Fibroblast of the conjunctiva (primary cell): ENCODE data around the gene SAA2.
"Not testable (repeated sequence)": the region's sequence is repeated elsewhere in the genome, so short reads cannot be mapped to it uniquely, and the experiment has no call there.

Experiments
- DNase-seq: peaks from one replicate; pipeline ENCODE4 v3.0.0-alpha.2; 2010; ENCODE audit warnings: low read depth

The SAA2 gene

DNA sequence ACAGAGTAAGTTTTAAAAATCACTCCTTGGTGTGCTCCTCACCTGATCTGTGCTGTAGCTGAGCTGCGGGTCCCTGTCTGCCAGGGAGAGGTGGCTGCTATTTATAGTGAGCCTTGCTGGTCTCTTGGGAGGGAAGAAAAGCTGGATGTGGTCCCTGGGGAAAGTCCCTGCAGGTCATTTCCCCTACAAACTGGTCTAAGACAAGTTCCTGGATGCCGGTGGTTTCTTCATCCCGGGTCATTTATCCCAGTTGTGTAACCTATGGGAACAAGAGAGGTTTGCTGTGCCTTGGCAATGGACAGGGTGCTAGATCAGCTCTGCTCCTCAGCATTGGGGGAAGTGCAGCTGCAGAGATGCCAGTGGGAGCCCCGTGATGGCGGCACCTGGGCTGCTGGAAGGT lies at the start of gene SAA2:
Gene SAA2 (minus strand): TSS at position 108 of the 400 bp plus-strand sequence. CDS start 657 bp downstream, outside the sequence.
- no peak for DNase-seq

DNA sequence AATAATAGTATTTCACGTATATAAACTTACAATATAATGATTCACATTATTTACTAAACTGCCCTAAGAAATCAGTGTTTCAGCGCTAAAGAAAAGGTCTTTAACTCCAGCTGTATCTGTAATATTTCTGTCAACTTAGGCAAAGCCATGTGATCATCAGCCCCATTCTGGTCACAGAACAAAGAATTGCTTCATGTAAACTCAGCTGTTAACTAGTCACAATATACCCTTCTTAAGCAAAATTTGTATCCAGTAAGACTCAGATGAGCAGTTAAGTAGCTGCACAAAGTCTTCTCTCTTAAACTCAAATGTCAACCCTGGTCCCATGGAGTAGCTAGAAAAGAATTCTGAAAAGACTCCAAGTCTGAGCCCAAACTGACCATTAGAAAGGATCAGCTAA lies 46.8 kb upstream of the SAA2 start:
- DNase-seq = no peak

DNA sequence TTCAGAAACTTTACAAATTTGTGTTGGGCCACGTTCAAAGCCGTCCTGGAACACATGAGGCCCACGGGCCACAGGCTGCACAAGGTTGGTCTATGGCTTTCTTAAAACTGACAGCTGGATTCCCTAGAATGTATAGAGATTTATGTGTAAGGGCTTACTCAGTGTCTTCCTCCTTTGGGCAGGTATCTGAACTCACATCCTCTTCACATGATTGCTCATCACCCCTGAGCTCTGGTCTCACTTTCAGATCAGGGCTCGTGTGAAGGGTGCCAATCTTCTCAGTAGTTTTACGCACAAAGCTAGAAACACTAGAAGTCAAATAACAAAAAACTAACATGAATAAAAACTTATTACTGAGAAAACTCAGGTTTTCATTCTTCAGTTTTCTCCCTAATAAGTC lies 46.4 kb upstream of the SAA2 start:
- DNase-seq = no peak

DNA sequence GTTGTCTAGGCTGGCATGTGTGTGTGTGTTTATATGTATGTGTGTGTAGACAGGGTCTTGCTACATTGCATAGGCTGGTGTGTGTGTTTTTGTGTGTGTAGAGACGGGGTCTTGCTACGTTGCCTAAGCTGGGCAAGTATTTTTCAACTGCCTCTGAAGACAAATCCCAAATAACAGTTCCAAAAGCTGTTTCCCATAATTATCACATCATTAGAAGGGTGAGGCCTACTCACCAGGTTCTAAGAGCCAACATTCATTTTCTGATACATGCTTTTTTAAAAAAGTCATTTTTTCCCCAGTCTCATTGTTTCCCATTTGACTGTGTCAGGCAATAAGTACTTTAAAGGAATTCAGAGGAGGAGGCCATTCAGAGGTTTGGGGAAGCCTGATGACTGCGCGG lies 40.4 kb upstream of the SAA2 start:
- no peak for DNase-seq

DNA sequence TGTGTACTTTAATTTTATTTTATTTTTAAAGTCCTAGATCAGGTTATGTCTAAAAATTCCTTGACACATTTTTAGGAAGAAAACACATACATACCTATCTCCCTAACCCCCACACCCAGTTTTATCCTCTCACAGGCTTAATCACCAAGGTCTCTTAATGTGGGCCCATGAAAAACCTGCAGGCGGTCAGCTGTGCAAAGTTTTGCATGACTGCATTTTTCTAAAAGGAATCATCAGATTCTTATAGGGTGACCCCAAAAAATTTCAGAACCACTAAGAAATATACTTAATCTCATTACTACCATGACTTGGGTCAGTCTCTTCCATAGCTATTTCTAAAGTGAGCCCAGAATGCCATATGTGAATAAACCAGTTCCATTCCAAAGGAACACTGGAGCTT lies 37.4 kb upstream of the SAA2 start:
- no peak for DNase-seq

DNA sequence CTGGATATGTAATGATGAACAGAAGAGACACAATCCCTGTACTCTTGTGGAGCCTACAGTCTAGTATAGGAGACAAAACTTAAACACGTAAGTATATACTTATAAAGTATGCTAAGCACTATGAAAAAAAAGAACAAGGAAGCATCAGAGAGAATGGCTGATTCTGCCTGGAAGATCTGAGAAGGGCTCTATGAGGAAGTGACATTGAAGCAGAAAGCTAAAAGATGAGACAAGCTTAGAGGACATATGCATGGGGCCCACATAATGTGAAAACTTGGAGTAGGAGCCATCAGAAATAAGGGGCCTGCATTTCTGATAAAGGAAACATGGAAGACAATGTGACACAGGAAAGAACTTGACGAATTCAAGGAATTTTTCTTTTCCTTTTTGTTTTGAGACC lies 34.2 kb upstream of the SAA2 start:
- no peak for DNase-seq

DNA sequence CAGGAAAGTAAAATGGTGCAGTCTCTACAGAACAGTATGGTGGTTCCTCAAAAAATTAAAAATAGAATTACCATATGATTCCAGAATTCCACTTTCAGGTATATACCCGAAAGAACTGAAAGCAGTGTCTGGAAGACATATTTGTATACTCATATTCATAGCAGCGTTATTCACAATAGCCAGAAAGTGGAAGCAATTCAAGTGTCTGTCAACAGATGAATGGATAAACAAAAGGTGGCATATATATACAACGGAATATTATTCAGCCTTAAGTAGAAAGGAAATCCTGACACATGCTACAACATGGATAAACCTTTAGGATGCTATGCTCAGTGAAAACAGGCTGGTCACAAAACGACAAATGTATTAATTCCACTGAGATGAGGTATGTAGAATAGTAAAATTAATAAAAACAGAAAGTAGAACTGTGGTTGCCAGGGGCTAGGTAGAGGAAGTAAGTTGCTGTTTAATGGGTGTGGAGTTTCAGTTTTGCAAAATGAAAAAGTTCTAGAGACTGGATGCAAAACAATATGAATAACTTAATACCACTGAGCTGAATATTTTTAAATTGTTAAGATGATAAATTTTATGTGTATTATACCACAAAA lies 32.1 kb upstream of the SAA2 start:
- no peak for DNase-seq

DNA sequence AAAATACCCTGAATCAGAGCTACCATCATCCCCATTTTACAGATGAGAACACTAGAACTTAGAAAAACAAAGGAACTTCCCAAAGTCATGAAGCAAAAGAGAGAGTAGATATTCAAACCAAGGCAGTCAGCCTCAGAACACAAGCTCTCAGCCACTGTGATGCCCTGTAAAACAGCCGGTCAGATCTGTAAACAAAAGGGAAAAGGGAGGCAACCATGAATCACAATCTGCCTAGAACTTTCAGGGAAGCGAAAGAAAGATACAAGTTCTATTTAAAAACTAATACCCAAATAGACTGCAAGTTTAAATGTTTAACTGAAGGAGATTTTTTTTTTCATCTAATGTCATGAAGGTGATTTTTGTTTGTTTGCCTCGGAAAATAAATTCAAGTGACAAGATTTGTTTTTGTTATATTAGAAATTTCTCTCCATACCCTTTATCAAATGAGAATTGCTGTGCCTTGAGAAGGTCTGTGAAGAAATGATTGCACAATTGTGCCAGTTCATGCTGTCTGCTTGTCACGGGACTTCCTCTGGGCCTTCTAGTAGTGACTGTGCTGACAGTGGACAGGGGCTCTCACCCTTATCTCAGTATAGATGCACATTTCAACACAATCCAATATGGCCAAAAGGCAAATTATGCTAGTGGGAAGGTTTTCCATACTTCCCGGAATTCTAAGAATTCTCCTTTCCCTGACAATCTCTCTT lies 29.2 kb upstream of the SAA2 start:
- no peak for DNase-seq

DNA sequence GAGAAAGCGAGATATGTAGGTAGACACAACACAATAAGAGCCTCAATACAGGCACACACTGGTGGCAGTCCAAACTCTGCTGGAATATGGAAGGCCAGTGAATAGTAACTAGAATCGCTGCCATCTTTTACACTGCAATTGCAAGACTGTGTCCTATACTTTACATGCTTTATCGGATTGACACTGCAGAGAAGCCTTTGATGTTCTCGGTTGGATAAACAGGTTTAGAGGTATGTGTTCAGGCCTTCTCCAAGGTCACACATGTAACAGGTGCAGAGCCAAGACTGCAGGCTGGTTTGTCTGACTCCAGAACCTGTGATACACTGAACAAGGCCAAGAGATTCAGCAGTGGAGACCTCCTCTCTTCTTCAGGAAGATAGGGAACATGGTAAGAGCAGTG lies 22.7 kb upstream of the SAA2 start:
- DNase-seq = no peak

DNA sequence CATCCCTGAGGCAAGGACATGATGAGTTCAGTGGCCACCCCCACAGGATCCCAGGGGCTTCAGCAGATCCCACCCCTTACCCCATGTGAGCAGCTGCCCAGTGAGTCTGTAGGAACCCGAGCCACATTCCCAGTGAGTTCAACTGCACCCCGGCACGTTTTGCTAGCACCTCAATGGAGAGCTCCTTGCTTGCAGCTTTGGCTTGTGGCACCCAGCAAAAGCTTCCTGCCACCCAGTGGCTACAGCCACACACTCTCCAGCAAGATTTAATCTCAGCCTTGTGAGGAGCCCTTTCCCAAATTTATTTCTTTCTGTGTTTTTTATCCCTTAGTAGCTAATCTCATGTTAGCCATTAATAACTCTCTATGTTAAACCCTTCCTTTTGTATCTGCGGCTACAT lies 21.6 kb upstream of the SAA2 start:
- no peak for DNase-seq

DNA sequence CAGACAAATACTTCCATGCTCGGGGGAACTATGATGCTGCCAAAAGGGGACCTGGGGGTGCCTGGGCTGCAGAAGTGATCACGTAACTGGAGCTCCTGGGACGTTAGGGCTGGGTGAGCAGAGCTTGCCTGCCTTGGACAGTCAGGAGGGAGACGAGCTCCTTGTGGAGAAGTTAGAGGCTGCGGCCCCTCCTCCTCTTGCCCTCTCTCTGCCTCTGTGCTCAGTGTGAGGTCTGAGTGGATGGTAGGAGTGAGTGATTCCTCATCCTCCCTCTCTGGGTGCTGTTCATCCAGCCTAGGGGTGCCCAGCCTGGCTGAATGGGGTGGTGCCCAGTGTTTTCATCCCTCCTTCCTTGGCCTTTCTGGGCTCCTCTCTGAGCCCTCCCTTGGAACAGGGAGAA lies 20.8 kb upstream of the SAA2 start:
- DNase-seq = not testable (repeated sequence)

DNA sequence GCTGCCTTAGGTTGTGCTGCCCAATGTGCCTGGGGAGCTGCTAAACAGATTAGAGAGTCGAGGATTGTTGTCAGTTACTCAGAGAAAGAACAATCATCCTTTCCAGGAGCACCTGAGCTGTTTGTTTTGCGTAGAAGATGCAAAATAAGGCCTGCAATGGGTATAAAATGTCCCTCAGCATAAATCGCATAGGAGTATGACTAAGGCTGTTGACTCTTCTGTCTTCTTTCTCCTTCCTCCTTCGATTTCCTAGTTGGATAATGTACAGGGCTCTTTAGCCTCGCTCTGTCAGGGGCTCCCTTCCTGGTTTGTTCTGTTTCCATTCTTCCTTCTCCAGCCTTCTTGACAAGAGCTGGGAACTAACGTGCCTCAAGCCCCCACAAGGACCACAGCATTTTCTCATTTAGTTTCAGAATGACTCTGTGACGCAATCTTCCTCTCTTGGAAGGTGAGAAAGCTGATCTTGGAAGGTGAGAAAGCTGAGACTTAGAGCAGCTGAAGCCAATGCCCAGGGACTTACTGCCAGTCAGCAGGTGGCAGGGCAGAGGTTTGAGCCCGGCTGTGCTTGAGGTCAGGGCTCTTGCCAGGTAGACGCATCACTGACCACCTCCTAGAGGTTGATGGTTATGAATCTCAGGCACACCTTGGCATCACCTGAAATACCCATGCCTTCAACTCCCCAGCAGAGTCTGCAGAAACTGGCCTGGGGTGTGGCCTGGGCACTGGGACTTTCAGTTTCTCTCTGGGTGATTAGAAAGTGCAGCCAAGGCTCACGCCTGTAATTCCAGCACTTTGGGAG lies 19.1 kb upstream of the SAA2 start:
- DNase-seq = not testable (repeated sequence)

DNA sequence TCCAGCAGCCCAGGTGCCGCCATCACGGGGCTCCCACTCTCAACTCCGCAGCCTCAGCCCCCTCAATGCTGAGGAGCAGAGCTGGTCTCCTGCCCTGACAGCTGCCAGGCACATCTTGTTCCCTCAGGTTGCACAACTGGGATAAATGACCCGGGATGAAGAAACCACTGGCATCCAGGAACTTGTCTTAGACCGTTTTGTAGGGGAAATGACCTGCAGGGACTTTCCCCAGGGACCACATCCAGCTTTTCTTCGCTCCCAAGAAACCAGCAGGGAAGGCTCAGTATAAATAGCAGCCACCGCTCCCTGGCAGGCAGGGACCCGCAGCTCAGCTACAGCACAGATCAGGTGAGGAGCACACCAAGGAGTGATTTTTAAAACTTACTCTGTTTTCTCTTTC lies 17.5 kb upstream of the SAA2 start, which contains the start of gene SAA1:
Gene SAA1 (plus strand): TSS at position 316 of the 400 bp plus-strand sequence. CDS start 624 bp downstream, outside the sequence.
- no peak for DNase-seq

DNA sequence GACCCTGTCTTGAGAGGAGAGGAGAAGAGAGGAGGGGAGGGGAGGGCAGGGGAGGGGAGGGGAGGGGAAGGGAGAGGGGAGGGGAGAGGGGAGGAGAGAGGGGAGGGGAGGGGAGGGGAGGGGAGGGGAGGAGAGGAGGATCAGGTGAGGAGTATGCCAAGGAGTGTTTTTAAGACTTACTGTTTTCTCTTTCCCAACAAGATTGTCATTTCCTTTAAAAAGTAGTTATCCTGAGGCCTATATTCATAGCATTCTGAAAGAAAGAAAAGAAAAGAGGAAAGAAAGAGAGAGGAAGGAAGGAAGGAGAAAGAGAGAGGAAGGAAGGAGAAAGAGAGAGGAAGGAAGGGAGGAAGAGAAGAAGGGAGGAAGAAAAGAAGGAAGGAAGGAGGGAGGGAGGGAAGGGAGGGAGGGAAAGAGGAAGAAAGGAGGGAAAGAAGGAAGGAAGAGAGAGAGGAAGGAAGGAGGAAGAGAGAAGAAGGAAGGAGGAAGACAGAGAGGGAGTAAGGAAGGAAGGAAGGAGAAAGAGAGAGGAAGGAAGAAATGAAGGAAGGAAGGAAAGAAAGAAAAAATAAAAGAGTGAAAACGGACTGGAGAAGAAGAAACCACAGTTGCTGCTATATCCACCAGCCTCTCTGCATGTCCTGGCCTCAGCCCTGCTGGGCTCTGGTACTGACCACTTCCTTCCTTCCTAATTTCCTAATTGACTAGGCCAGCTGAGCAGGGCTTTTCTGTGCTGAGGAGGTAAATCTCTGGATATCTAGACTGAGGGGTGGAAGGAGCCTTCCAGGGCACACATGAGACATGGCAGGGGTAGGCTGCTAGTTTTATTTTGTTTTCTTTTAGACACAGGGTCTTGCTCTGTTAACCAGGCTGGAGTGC lies 16.4 kb upstream of the SAA2 start:
- DNase-seq = no peak

DNA sequence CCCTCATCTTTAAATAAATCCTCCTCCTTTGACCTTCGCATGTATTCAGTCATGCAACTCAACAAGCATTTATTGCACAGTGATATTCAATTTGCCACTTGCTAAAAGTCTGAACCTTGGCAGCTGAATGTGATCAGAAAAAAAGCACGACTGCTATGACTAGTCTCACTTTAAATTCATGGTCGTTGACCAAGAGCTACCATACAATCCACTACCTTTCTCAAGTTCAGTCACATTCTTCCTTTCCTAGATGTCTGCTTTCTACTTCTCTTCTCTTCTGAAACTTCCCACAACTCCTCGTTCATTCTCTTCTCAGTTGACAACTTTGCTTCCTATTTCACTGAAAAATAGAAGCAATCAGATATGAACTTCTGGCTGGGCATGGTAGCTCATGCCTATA lies 15.6 kb upstream of the SAA2 start:
- DNase-seq = no peak

DNA sequence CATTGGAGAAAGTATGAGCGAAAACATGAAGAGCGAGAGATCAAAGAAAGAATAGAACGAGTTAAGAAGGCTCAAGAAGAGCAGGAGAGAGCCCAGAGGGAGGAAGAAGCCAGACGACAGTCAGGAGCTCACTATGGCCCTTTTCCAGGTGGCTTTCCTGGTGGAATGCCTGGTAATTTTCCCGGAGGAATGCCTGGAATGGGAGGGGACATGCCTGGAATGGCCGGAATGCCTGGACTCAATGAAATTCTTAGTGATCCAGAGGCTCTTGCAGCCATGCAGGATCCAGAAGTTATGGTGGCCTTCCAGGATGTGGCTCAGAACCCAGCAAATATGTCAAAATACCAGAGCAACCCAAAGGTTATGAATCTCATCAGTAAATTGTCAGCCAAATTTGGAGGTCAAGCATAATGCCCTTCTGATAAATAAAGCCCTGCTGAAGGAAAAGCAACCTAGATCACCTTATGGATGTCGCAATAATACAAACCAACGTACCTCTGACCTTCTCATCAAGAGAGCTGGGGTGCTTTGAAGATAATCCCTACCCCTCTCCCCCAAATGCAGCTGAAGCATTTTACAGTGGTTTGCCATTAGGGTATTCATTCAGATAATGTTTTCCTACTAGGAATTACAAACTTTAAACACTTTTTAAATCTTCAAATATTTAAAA lies 14.3 kb upstream of the SAA2 start:
- not testable (repeated sequence) for DNase-seq

DNA sequence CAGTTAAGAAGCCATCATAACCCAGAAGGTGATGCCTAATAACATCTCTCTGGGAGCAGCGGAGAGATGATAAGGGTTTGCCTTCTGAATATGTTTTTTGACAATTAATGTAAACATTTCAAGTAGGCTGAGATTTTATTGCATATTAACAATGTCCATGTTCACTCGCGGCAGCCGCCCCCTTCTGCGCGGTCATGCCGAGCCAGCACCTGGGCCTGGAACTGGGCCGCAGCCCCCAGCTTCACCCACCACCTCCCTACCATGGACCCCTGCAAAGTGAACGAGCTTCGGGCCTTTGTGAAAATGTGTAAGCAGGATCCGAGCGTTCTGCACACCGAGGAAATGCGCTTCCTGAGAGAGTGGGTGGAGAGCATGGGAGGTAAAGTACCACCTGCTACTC lies 13.3 kb upstream of the SAA2 start:
- DNase-seq = no peak

DNA sequence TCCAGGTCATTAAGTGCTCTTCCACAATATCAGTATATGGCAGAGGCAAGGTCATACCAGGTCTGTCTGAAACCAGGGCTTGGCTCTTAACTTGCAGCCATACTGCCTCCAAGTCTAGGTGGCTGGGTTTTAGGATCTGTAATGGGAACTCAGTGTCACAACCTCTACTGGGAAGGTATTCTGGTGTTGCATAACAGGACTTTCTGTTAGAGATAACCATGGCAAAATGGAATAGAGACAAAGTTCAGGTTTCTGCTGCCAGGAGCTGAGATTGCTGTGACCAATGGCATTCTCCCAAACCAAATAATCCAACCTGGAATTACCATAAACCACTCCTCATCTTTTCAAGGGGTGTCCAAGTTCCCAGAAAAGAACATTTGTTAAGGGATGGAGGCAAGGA lies 10.8 kb upstream of the SAA2 start:
- DNase-seq = no peak

DNA sequence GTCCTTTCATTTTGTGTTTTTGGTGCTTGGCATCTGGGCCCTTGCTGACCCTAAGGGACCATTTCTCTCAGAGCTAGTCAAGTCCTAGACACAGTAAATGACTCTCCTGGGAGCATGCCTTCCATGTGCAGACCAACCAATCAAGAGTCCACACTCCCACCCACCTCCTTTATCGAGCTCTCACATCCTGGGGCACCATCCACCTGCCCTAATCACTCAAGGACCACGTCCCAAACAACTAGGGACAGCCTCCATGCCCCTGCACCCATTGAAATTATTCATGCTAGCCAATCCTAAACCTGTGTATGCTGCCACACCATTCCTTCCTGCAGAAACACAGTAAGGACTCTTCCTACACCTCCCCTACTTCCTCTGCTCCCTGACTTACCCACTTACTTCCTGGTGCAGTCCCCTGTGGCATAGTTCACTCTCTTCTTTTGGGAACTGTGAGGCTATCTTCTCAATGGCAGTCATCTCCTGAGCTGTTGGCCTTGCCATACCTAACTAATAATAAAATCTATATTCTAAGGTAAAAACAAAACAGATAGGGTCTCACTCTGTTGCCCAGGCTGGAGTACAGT lies 6.4 kb upstream of the SAA2 start:
- DNase-seq = no peak

DNA sequence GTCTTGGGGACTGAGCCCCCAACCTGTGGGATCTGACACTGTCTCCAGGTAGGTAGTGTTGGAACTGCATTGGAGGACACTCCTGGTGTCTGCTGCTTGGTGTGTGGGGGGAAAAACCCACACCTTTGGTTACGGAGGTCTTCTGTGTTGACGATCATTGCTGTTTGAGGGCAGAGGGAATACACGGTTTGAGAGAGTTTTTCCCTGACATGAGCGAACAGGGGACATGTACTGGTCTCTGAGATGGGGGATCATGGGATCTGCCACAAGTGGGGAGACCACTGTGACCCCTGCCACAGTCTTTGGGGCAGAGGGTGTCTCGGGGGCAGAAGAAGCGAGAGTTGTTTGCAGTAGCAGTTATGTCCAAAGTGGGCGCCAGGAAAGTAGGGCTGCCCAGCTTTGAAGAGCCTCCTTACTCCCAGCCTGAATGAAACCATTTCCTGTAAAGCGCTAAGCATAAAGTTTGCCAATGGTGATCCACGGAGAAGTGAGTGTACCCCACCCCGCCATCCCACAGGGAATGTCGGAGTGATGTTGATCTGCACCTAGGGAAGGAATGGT lies 5.4 kb upstream of the SAA2 start:
- DNase-seq = no peak

DNA sequence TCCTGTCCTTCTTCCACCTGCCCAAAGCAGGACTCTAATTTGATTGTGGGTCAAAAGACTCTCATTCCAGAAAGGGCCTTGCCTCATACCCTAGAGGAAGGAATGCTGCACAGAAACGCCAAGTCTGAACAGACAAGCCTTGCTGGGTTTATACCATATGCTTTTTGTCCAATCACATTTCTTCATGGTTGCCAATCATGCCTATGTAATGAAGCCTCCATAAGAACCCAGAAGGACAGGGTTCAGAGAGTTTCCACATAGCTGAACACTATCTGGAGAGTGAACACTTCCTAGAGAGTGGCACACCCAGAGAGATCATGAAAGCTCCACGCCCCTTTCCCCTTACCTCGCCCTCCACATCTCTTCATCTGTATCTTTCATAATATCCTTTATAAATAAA lies 4.8 kb upstream of the SAA2 start:
- no peak for DNase-seq
